PC-3 (cell line): ENCODE results near the gene ZNF483.

ENCODE experiments used
- EZH2 ChIP-seq: fragments of 300-600 bp; sonication (generic); IDR thresholded peaks from one replicate; pipeline ENCODE4 v1.6.1; 2017; ENCODE audit warnings: antibody characterized with exemption, mild to moderate bottlenecking, low read length; ENCODE audit not compliant: unreplicated experiment
- TF ChIP-seq, protein P1 (sequence below): fragments of 300-600 bp; sonication (generic); conservative IDR thresholded peaks from 2 replicates; pipeline ENCODE4 v1.5.1; 2017; ENCODE audit warnings: antibody characterized with exemption, low read depth, mild to moderate bottlenecking, low read length

- TF ChIP-seq, protein P1, sequence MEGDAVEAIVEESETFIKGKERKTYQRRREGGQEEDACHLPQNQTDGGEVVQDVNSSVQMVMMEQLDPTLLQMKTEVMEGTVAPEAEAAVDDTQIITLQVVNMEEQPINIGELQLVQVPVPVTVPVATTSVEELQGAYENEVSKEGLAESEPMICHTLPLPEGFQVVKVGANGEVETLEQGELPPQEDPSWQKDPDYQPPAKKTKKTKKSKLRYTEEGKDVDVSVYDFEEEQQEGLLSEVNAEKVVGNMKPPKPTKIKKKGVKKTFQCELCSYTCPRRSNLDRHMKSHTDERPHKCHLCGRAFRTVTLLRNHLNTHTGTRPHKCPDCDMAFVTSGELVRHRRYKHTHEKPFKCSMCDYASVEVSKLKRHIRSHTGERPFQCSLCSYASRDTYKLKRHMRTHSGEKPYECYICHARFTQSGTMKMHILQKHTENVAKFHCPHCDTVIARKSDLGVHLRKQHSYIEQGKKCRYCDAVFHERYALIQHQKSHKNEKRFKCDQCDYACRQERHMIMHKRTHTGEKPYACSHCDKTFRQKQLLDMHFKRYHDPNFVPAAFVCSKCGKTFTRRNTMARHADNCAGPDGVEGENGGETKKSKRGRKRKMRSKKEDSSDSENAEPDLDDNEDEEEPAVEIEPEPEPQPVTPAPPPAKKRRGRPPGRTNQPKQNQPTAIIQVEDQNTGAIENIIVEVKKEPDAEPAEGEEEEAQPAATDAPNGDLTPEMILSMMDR, result no peak
- no peak for TF ChIP-seq EZH2
Observed at GRCh38 chr9:111482694-111483438, 42.1 kb upstream of the ZNF483 start.
